ENCODE measurements around the gene ADCK2.

GRCh38 chr7:140691376-140692045 lies 18.8 kb downstream of the ADCK2 start:
- no peak for TF ChIP-seq EP300 (IDR thresholded peaks at IDR 0.05; ENCODE audit: low read length)
- peak; percentile 29 to 46 (median 32); a peak in 5 of 6 replicates for TF ChIP-seq CTCF (IDR thresholded peaks at IDR 0.05 in 2 of 3, conservative IDR thresholded peaks at IDR 0.05 in 1 of 3; ENCODE audit: insufficient read depth in 2 of 3, low read depth in 1 of 3, low read length in 3 of 3)
- no peak for TF ChIP-seq POLR2AphosphoS2 (IDR thresholded peaks at IDR 0.05; ENCODE audit: low read length)
- TF ChIP-seq HMG20B (CRISPR knock-in tag; IDR thresholded peaks at IDR 0.05): no peak
- TF ChIP-seq EZH2 (IDR thresholded peaks at IDR 0.05; ENCODE audit: borderline replicate concordance, low read depth, low read length): no peak
- no peak for TF ChIP-seq USF2 (CRISPR knock-in tag; IDR thresholded peaks at IDR 0.05)
